HG02973 (cell line): Measurements from ENCODE around the gene AKAP13.
A peak's percentile ranks its signal among the peaks of the same experiment; 100 is the strongest.

ENCODE experiments used
- ATAC-seq: cut with Tn5 transposase; IDR thresholded peaks from one replicate; pipeline ENCODE4 v1.9.1; 2021; ENCODE audit warnings: moderate library complexity; ENCODE audit not compliant: unreplicated experiment

The AKAP13 gene

DNA sequence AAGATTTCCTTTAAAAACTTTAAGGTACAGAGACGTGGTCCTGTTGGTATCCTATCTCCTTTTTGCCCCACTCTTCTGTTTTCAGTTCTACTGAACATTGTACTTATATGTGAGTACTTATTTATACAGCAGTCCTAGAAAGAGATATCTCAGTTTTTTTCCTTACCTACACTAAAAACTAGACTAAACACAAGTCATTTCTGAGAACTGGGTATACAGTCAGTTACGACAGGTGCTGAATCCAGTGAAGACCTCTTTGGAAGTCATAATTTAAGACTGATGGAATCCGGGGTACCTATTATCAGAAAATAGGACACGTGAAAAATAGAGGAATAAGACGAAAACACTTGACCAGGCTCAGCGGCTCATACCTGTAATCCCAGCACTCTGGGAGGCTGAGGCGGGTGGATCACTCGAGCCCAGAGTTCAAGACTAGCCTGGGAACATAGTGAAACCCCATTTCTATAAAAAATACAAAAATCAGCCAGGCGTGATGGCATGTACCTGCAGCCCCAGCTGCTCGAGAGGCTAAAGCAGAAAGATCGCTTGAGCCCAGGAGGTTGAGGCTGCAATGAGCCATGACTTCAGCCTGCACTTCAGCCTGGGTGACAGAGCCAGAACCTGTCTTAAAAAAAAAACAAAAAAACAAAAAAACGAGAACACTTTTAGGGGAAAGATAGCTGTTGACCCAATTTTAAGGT, 338.0 kb downstream of the AKAP13 start:
- peak; percentile 60 for ATAC-seq

GRCh38 chr15:85718981-85719380, 338.6 kb downstream of the AKAP13 start:
- ATAC-seq: no peak

- ATAC-seq: no peak
Observed at GRCh38 chr15:85722374-85723152, 342.2 kb downstream of the AKAP13 start.

DNA sequence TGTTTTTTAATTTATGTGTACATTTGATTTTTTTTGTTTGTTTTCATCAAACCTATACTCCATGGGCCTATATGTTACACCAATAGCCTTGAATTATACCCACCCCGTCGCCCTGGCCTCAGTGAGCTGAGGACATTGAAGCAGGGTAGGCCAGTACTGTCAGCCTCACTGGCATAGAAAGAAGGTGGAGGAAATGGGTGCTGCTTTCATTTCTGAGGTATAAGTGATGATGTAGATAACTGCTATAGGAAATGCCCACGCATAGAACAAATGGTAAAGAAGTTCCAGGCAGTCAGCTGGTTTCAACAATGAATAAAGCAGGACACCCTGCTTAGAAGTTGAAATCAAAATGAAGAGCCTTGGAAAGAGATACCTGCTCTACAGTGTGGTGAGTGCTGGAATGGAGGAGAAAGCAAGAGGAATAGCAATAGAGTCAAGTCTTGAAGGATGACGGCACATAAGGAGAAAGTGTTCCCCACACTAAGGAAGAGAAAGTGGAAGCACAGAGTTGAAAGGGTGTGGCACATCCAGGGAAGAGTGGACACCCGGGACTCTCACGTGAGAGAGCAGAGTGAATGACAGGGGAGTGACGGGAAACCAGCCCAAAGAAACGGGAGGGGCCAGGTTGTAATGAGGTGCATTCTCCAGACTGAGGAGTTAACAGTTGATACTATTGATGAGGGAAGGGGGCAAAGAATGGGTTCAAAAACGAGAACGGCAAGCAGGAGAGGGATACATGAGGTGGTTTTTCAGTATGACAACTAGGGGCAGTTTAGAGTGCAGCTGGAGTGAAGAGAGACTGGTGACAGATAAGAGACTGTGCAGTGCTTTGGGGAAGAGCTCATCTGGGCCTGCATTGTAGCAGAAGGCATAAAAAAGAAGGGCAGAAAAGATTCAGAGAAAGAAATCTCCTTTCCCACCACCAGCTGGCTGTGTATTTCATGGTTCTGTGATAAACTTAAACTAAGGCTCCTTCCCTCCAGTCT, 343.9 kb downstream of the AKAP13 start:
- ATAC-seq: no peak

- no peak for ATAC-seq
Observed at GRCh38 chr15:85725019-85725418, 344.6 kb downstream of the AKAP13 start.

- no peak for ATAC-seq
Observed at GRCh38 chr15:85725564-85725963, 345.2 kb downstream of the AKAP13 start.

- ATAC-seq: no peak
Observed at GRCh38 chr15:85726454-85726853, 346.1 kb downstream of the AKAP13 start.

DNA sequence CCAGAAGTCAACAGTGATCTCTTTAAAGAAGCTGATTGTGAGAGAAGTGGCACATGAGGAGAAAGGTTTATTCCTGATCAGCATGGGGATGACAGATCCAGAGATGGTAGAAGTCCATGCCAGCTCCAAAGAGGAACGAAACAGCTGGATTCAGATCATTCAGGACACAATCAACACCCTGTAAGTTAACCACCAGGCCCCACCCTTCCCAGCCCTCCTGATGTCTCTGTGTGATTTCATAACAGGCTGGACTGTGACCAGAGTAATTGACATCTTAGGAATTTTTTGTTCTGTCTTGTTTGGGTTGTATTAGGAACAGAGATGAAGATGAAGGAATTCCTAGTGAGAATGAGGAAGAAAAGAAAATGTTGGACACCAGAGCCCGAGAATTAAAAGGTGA, 346.7 kb downstream of the AKAP13 start:
- no peak for ATAC-seq

GRCh38 chr15:85730001-85730820, 349.8 kb downstream of the AKAP13 start:
- peak; percentile 81 for ATAC-seq

GRCh38 chr15:85733416-85733815, 353.0 kb downstream of the AKAP13 start:
- ATAC-seq: no peak

DNA sequence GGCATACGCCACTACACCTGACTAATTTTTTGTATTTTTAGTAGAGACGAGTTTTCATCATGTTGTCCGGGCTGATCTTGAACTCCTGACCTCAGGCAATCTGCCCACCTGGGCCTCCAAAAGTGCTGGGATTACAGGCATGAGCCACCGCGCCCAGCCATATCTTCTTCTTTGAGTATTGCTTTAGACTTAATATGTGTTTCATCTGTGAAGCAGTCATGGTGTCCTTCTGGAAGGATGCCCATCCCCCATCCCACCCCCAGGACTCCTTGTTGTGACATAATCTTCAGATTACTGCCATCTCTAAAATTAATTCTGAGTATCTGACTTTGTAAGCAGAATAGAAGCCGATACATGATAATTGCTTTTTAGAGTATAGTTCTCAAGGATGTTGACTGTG, 356.7 kb downstream of the AKAP13 start:
- ATAC-seq: no peak

- no peak for ATAC-seq
Observed at GRCh38 chr15:85741021-85741421, 360.6 kb downstream of the AKAP13 start.

- ATAC-seq: no peak
Observed at GRCh38 chr15:85741662-85742061, 361.3 kb downstream of the AKAP13 start.

GRCh38 chr15:85742186-85742821, 361.9 kb downstream of the AKAP13 start:
- no peak for ATAC-seq

DNA sequence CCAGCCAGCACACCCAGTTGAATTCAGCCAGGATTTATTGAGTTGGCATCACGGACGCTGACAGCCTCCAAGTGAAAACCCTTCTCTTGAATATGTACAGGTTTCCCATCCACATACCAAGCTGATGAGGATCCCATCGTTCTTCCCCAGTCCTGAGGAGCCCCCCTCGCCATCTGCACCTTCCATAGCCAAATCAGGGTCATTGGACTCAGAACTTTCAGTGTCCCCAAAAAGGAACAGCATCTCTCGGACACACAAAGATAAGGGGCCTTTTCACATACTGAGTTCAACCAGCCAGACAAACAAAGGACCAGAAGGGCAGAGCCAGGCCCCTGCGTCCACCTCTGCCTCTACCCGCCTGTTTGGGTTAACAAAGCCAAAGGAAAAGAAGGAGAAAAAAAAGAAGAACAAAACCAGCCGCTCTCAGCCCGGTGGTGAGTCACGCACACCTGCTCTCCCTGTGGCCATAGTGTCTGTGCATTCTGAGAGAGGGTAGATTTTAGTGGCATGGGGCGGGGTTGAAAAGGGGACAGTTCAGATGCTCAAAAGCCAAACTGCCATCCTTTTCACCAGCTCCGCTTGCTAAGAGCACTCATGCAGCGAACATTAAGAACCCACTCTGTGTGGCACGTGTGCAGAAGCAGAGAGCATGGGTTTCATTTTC, 363.1 kb downstream of the AKAP13 start:
- ATAC-seq: no peak

GRCh38 chr15:85744579-85744978, 364.2 kb downstream of the AKAP13 start:
- ATAC-seq: no peak

GRCh38 chr15:85745023-85745422, 364.6 kb downstream of the AKAP13 start:
- no peak for ATAC-seq

- ATAC-seq: no peak
Observed at GRCh38 chr15:85745525-85746150, 365.2 kb downstream of the AKAP13 start.

DNA sequence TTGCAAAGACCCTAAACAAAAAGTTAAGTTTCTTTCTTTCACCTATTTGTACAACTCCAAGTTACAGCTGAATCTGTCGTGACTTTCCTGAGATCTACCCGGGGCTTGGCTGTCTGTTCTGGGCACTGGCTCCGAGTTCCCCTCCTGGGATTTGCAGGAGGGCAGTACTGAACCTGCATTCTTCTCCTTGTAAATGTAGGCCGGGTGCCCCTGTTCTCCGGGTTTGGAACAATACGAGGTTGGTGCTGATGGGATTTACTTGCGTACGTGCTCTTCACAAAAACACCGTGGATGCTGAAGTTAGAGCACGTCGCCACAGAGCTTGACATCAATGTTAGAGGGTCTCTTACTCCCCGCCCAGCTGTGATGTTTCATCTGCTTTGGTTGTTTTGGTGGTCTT, 366.2 kb downstream of the AKAP13 start:
- ATAC-seq: no peak
